Islet precursor cell (in vitro differentiated cells): ENCODE measurements around the gene OR4K14.
"Not testable (repeated sequence)": the region's sequence is repeated elsewhere in the genome, so short reads cannot be mapped to it uniquely, and the experiment has no call there.

Experiments
- DNase-seq: peaks from one replicate; pipeline ENCODE4 v3.0.0-alpha.2; 2018

The OR4K14 gene, protein sequence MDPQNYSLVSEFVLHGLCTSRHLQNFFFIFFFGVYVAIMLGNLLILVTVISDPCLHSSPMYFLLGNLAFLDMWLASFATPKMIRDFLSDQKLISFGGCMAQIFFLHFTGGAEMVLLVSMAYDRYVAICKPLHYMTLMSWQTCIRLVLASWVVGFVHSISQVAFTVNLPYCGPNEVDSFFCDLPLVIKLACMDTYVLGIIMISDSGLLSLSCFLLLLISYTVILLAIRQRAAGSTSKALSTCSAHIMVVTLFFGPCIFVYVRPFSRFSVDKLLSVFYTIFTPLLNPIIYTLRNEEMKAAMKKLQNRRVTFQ

DNA sequence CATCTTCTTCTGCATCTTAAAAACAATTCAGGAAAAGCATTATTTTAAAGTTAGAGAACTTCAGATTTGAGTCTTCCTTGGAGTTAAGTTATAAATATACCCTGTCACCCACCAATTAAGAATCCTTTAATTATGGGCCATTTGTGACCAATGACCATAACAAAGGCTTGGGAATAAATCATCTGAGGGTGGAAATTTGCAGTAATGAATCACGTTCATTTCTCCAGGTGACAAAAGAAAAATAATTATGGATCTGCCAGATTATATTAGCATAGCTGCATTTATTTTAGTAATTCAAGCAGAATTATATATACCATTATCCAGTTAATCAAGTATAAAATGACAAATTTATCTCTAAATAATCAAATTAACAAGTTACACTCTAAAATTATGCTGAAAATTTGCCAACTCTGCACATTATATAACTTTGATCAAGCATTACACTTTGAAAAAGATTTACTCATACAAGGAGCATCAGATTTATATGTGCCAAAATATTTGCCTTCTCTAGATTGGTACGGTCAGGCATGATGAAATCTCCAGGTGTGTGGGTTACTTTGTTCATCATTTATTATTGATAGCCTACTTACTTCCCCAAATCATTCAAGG is at the start of gene OR4K14:
TSS of gene OR4K14 (minus strand) at position 51 of the 609 bp plus-strand sequence. CDS start 4,114 bp downstream, outside the sequence.
- DNase-seq: no peak

DNA sequence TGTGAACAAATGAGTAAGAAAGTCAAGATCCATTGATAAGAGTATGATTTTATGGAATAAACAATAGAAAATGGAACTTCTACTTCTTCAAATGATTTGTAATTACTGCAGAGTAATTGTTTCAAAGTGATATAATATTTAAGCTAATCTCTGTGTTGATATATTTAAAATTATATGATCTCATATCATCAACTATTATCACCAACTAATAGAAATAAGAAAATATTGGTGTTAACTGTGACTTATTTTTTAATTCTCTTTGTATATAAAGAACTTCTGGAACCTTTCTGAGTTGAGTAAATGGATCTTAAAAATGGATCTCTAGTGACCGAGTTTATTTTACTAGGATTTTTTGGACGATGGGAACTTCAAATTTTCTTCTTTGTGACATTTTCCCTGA is 40.6 kb upstream of the OR4K14 start, which contains the start of gene OR4L1:
TSS of gene OR4L1 (plus strand) at position 301 of the 400 bp plus-strand sequence. CDS start at position 301, 0 bp downstream.
- no peak for DNase-seq

DNA sequence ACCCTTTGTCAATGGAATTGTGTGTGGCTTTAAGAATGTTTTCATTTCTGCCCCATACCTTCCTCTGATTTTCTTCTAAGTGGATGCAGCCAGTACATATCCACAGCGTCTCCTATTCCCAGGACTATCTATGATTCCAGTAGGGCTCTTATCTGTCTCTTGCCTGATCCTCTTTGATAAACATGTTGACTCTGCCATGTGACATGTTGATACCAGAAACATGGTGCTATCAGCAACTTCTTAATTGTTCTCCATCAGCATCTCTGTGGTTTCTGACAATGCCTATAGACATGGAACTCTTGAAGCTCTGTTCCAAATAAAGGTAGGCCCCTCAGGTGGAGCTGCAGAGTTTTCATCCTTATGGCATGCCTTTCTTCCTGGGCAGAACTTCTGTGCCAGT is 29.1 kb upstream of the OR4K14 start:
- no peak for DNase-seq

DNA sequence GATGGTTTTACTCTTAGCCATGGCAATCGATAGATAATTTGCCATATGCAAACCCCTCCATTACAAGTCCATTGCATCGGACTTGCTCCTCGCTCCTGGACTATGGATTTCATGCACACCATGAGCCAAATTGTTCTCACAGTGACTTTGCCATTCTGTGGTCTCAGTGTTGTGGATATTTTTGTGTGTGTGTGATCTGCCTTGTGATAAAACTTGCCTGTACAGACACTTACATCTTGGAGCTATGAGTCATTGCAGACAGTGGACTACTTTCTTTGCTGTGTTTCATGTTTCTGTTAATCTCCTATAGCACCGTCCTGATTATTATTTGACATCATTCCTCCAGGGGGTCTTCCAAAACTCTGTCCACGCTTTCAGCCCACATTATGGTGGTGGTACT is 25.1 kb upstream of the OR4K14 start:
- no peak for DNase-seq

DNA sequence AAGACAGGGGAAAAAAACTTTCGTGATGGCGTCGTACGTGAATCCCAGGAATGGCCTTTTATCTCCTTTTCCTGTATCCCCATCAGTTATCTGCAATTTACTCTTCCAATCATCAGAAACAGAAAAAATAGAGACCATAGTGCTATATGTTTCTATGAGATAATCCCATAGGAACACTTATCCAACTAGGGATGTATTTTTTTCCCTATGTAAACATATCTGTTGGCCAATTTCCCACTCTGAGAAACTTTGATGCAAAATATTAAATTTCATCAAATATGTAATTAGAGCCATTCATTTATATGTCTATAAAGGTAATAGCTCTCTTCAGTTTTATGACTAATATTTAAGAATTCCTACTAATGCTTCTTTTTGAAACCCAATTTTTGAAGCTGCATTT is 16.8 kb upstream of the OR4K14 start, which contains the start of gene OR4K13:
TSS of gene OR4K13 (minus strand) at position 101 of the 400 bp plus-strand sequence. CDS start 1,280 bp downstream, outside the sequence.
- no peak for DNase-seq

DNA sequence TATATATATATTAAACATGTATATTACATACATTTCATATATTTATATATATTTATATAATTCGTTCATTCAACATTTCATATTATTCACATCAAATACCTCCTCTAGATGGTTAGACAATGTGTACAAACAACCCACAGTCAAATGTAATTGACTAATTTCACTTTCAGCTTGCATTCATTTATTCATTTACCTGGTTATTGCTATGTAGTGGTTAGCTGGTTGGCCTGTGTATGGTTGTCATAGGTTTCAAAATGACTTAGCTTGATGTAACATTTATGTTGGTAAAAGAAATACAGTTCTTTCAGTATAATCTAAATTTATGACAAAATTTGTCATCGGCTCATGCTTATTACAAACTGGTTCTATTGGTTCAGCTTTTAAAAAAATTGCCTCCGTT is 16.3 kb upstream of the OR4K14 start:
- DNase-seq: no peak

DNA sequence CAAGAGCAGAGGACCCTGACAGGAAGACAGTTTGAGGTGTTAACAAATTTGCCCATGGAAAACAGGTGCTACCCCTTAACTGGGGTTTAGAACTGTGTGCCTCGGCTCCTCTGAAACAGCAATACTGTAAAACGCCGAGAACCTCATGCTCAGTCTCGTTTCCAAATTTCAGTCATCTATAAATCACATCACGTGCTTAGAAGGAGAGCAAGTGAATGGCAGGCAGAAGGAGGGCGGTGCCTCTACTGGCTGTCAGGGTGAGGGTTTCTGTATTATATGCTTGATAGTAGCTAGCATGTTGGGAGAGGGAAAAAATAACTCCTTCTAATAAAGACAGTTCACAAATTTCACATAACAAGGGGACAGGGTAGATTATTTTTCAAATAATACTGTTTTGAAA is 12.0 kb upstream of the OR4K14 start:
- DNase-seq: no peak

DNA sequence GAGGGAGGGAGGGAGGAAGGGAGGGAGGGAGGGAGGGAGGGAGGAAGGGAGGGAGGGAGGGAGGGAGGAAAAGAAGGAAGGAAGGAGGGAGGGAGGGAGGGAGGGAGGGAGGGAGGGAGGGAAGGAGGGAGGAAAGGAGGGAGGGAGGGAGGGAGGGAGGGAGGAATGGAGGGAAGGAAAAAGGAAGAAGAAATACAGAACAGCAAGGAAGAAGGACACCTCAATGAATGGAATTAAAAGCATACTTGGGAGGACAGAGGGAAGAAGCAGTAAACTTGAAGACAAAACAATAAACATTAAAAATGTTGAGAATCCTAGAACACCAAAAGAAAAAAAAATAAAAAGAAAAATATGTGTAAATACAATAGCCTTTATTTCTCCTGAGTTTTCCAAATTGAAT is 11.0 kb downstream of the OR4K14 start:
- no peak for DNase-seq

DNA sequence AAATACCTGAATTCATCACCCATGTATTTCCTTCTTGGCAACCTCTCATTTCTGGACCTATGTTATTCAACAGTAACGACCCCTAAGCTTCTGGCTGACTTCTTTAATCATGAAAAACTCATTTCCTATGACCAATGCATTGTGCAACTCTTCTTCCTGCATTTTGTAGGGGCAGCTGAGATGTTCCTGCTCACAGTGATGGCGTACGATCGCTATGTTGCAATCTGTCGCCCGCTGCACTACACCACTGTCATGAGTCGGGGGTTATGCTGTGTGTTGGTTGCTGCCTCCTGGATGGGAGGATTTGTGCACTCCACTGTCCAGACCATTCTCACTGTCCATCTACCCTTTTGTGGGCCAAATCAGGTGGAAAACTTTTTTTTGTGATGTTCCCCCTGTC is 16.8 kb downstream of the OR4K14 start:
- DNase-seq: no peak

DNA sequence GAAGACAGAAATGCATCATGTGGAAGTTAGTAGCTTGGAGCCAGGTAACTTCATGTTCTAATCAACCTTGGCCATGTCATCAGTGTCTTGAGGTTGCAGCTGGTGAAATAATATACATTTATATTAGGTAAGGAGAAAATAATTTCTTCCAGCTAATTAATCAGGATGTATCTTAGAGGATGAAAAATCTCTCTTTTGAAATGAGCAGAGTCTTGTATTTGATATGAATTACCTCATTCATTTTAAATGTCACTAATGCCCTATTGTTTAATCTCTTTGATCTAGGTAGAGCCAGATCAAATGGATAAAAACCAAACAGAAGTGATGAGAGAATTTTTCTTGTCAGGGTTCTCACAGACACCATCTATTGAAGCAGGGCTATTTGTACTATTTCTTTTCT is 17.2 kb downstream of the OR4K14 start, which contains the start of gene OR4Q2:
TSS of gene OR4Q2 (plus strand) at position 301 of the 400 bp plus-strand sequence.
- DNase-seq: no peak

DNA sequence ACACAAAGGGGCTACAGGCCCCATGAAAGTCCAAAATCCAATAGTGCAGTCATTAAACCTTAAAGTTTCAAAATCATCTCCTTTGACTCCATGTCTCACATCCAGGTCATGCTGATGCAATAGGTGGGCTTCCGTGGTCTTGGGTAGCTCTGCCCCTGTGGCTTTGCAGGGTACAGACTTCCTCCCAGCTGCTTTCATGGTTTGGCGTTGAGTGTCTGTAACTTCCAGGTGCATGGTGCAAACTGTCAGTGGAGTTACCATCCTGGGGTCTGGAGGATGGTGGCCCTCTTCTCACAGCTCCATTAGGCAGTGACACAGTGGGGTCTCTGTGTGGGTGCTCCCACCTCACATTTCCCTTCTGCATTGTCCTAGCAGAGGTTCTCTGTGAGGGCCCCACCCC is 25.7 kb downstream of the OR4K14 start:
- no peak for DNase-seq

DNA sequence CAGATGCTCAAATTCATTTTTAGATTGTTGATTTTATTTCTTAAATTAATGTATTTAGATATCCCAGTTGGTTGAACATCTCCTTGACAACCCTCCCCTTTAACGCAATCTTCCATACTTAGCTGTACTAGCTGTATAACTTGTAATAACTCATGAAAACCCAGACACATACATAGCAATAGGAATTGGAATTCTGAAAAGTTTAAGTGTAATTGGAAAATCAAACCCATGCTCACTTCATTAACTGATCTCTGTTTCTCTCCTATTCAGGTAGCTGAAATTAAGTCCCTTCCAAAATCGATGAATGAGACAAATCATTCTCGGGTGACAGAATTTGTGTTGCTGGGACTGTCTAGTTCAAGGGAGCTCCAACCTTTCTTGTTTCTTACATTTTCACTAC is 43.8 kb downstream of the OR4K14 start, which contains the start of gene OR4K15:
TSS of gene OR4K15 (plus strand) at position 301 of the 400 bp plus-strand sequence. CDS start at position 301, 0 bp downstream.
- DNase-seq: no peak

DNA sequence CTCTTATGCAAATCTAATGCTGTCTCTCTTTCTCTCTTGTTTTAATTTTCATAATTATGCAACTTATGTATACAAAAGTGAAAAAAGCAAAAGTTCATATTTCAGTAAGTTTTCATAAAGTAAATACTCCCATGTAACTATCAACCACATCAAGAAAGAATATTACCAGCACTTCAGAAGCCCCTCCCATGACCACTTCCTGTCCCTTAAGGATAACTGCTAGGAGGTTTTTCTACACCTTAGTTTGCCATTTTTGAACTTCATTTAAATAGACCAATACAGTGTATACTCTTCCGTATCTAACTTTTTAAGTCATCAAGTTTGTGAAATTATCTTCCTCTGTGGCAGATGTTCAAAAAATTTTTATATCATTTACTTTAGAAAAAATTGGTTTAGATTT is 44.3 kb downstream of the OR4K14 start:
- no peak for DNase-seq

DNA sequence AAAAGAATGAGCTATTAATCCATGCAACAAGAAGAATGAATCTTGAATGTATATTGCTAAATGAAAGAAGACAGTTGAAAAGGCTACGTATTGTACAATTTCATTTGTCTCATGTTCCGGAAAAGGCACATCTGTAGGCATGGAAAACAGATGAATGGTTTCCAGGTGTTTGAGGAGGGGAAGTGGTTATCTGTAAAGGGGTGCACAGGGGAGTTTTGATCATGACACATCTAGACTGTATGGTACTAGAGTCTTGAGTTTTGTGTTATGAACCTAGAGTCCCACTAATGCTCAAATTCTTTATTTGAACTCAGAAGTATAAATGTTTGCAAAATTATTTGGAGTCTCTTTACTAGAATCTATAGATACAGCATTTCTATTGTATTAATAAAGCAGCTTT is 49.4 kb downstream of the OR4K14 start:
- DNase-seq: not testable (repeated sequence)
